ENCODE measurements around the gene LRRK1. TPM values are rescaled to one million over a fixed set of nuclear protein-coding genes. Genes with fewer than 3 reads are reported as not detected.

LRRK1 gene
- polyA plus RNA-seq, 2 of the 4 experiments (the other 2 are of a cell fraction), result 12.2 to 17.7 TPM

DNA sequence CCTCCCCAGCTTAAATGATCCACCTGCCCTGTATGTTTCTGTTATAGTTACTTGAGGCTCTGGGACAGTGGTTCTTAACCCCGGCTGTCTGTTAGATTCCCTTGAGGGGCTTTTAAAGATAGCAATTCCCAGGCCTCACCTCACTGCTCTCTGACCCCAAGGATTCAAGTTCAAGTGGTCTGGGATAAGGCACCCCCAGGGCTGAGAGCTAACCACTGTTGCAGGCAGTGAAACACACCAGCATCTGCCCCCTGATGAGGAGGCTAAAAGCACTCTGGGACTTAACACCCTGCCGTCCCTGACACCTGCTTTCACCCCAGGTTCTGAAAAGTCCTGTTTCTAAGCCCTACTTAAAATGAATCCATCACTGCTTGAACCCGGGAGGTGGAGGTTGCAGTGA lies 103.7 kb downstream of the LRRK1 start:
- POLR2A ChIA-PET, result no interaction called here
- ATAC-seq, result no peak

GRCh38 chr15:101023501-101024072 lies 104.4 kb downstream of the LRRK1 start:
- FAIRE-seq (no peak), ATAC-seq (no peak), DNase-seq (ENCODE audit: low read depth in 1 of 2, low spot score in 1 of 2) (no peak)
- POLR2A ChIA-PET, result no interaction called here
- Histone ChIP-seq H3K27ac (no peak overlapping the region), H3K4me3 (no peak overlapping the region), H3K9me3 (no peaks in the 10 kb centered on the region), H3K4me1 (no peaks in the 10 kb centered on the region), H3K4me2 (no peak overlapping the region)
- WGBS (ENCODE audit: missing lambda C conversion rate), result 90% methylated on average over 11 of the region's 11 CpGs
- CTCF ChIA-PET, result interaction anchor here (1.0 to 6.9 kb wide), 8 partner anchors 8 to 352 kb away, joined by 3 to 132 read pairs (median 12); partner anchors contain the start of gene LRRK1
- TF ChIP-seq MAX (IDR thresholded peaks at IDR 0.05) (no peak), ZNF302 (CRISPR knock-in tag; IDR thresholded peaks at IDR 0.05) (no peak), TFCP2L1 (CRISPR knock-in tag; IDR thresholded peaks at IDR 0.05) (no peak), RNF2 (IDR thresholded peaks at IDR 0.05; ENCODE audit: borderline replicate concordance, low read depth) (no peak), RFX5 (IDR thresholded peaks at IDR 0.05) (no peak), CTCF (IDR thresholded peaks at IDR 0.05) (no peak), HDAC2 (IDR thresholded peaks at IDR 0.05) (no peak), PHF8 (IDR thresholded peaks at IDR 0.05; ENCODE audit: borderline replicate concordance, low read depth) (no peak), ZSCAN20 (CRISPR knock-in tag; IDR thresholded peaks at IDR 0.05) (no peak), EHF (CRISPR knock-in tag; IDR thresholded peaks at IDR 0.05) (no peak), HOXA7 (CRISPR knock-in tag; IDR thresholded peaks at IDR 0.05) (no peak), FOSL2 (IDR thresholded peaks at IDR 0.05) (no peak), FOSL2 (CRISPR knock-in tag; IDR thresholded peaks at IDR 0.05) (no peak)
- TF ChIP-seq, protein P1, sequence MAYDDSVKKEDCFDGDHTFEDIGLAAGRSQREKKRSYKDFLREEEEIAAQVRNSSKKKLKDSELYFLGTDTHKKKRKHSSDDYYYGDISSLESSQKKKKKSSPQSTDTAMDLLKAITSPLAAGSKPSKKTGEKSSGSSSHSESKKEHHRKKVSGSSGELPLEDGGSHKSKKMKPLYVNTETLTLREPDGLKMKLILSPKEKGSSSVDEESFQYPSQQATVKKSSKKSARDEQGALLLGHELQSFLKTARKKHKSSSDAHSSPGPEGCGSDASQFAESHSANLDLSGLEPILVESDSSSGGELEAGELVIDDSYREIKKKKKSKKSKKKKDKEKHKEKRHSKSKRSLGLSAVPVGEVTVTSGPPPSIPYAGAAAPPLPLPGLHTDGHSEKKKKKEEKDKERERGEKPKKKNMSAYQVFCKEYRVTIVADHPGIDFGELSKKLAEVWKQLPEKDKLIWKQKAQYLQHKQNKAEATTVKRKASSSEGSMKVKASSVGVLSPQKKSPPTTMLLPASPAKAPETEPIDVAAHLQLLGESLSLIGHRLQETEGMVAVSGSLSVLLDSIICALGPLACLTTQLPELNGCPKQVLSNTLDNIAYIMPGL (CRISPR knock-in tag; IDR thresholded peaks at IDR 0.05; ENCODE audit: borderline replicate concordance), result no peak
- TF ChIP-seq, protein P2, sequence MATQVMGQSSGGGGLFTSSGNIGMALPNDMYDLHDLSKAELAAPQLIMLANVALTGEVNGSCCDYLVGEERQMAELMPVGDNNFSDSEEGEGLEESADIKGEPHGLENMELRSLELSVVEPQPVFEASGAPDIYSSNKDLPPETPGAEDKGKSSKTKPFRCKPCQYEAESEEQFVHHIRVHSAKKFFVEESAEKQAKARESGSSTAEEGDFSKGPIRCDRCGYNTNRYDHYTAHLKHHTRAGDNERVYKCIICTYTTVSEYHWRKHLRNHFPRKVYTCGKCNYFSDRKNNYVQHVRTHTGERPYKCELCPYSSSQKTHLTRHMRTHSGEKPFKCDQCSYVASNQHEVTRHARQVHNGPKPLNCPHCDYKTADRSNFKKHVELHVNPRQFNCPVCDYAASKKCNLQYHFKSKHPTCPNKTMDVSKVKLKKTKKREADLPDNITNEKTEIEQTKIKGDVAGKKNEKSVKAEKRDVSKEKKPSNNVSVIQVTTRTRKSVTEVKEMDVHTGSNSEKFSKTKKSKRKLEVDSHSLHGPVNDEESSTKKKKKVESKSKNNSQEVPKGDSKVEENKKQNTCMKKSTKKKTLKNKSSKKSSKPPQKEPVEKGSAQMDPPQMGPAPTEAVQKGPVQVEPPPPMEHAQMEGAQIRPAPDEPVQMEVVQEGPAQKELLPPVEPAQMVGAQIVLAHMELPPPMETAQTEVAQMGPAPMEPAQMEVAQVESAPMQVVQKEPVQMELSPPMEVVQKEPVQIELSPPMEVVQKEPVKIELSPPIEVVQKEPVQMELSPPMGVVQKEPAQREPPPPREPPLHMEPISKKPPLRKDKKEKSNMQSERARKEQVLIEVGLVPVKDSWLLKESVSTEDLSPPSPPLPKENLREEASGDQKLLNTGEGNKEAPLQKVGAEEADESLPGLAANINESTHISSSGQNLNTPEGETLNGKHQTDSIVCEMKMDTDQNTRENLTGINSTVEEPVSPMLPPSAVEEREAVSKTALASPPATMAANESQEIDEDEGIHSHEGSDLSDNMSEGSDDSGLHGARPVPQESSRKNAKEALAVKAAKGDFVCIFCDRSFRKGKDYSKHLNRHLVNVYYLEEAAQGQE (IDR thresholded peaks at IDR 0.05), result no peak
- TF ChIP-seq, protein P3, sequence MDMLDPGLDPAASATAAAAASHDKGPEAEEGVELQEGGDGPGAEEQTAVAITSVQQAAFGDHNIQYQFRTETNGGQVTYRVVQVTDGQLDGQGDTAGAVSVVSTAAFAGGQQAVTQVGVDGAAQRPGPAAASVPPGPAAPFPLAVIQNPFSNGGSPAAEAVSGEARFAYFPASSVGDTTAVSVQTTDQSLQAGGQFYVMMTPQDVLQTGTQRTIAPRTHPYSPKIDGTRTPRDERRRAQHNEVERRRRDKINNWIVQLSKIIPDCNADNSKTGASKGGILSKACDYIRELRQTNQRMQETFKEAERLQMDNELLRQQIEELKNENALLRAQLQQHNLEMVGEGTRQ (IDR thresholded peaks at IDR 0.05), result no peak

More for the DNA sequence above, 103.7 kb downstream of the LRRK1 start:
- TF ChIP-seq SMC3 (IDR thresholded peaks at IDR 0.05) (no peak), KDM5A (IDR thresholded peaks at IDR 0.05) (no peak), FOXS1 (CRISPR knock-in tag; IDR thresholded peaks at IDR 0.05) (no peak), GATA3 (IDR thresholded peaks at IDR 0.05; ENCODE audit: borderline replicate concordance) (no peak), ZNF302 (CRISPR knock-in tag; IDR thresholded peaks at IDR 0.05) (no peak), HDAC2 (IDR thresholded peaks at IDR 0.05) (no peak)
- 88% methylated on average over 3 of the region's 3 CpGs for WGBS (ENCODE audit: missing lambda C conversion rate)
- DNase-seq (ENCODE audit: low read depth in 1 of 2, low spot score in 1 of 2) (no peak), FAIRE-seq (no peak)
- no peak overlapping the region for H3K4me2 ChIP-seq
- H3K4me3 ChIP-seq, result no peak overlapping the region
- no peak overlapping the region for H3K27ac ChIP-seq
- no peaks in the 10 kb centered on the region for H3K9me3 ChIP-seq
- CTCF ChIA-PET, result interaction anchor here (0.8 to 6.9 kb wide), 10 partner anchors 9 to 351 kb away, joined by 3 to 132 read pairs (median 6); partner anchors contain the start of gene LRRK1
- H3K4me1 ChIP-seq, result no peaks in the 10 kb centered on the region

Measured in A549 (cell line).